ENCODE results near the gene PRKCA. TPM values are rescaled to one million over a fixed set of nuclear protein-coding genes. Genes with fewer than 3 reads are reported as not detected.

Gene PRKCA
- total and polyA plus RNA-seq, 12 donors: 1.6 to 27.6 (median 10.5) TPM

DNA sequence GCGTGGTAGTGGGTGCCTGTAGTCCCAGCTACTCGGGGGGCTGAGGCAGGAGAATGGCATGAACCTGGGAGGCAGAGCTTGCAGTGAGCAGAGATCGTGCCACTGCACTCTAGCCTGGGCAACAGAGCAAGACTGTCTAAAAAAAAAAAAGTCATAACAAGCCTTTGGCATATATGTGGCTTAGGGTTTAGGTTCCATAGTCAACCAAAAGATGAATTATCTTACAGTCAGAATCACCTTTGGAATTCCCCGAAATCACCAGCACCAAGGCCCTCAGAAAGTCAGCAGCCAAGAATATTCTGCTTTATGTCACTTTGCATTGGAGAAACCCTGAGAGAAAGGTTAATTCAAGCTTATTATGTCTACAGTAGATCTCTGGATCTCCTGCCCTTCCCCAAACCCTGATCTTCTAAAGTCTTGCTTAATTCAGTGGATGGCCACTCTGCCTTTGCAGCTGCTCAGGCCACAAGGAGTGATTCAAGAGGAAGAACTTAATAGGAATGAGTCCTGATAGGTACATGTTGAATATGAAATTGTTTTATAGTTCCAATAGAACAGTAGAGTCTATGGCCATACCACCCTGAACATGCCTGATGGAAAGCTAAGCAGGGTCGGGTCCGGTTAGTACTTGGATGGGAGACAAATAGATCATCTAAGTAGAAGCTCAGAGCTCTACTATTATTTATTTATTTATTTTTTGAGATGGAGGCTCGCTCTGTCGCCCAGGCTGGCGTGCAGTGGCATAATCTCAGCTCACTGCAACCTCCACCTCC lies 336.5 kb downstream of the PRKCA start:
- H3K9me3 ChIP-seq: no peaks in the 10 kb centered on the region
- peaks cover 0 to 19% (median 0%) of the 10 kb centered on the region in 9 donors for H3K36me3 ChIP-seq
- H3K4me3 ChIP-seq: no peak overlapping the region
- H3K27ac ChIP-seq: no peak overlapping the region
- TF ChIP-seq CTCF (IDR thresholded peaks at IDR 0.05): no peak
- ATAC-seq (no peak), DNase-seq (no peak)
- H3K4me1 ChIP-seq: no peaks in the 10 kb centered on the region
- 95 to 96% methylated on average over 9 of the region's 9 CpGs for WGBS, 2 donors
- no peaks in the 10 kb centered on the region for H3K27me3 ChIP-seq
- intact Hi-C loops (cut with DNase I): loop anchor here in 2 of 10 donors (2.0 to 10.0 kb wide), 2 partner anchors 20 to 64 kb away; no protein-coding TSS in a partner anchor

DNA sequence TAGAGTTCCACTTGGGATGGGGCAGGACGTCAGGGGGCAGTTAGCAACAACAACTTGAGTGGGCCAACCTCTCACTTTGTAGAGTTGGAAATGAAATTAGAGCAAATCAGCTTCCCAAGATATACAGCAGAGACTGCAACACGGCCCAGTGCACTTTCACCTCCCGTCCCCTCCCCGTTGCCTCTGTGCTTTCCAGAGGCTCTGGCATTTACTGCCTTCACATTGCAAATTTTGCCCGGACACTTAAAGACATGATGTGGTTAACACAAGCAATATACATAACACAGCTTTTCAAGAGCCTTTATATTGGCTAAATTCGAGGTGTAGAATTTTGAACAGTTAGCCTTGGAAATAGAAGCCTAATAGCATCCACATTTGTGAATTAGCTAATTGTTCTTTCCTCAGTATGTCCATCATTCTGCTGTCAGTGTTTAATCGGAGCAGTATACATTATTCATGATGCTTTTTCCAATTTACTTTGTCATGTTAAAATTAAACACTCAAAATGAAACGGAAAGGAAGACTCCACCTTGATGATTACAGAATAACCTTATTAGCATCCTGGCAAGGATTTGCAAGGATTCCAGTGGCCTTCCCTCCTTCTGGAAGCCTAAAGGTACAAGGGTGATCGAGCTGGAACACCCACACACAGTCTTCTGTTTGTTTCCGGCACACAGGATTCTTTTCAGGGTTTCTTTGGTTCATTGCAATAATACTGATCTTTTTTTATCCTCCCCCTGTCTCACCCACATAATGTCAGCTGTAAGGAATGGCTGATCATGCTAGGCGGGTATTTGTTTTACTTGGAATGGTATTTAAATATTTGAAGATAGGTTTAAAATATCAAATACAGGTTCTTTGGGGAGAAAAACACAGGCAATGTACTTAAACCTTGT lies 341.6 kb downstream of the PRKCA start:
- no peak for TF ChIP-seq CTCF (IDR thresholded peaks at IDR 0.05)
- intact Hi-C loops (cut with DNase I): no loop called here
- no peaks in the 10 kb centered on the region for H3K27me3 ChIP-seq
- ATAC-seq: no peak
- no peaks in the 10 kb centered on the region for H3K4me1 ChIP-seq
- H3K36me3 ChIP-seq: peaks cover 0 to 33% (median 0%) of the 10 kb centered on the region in 9 donors
- no peak for DNase-seq
- H3K9me3 ChIP-seq: no peaks in the 10 kb centered on the region
- no peak overlapping the region for H3K4me3 ChIP-seq
- 72 to 83% methylated on average over 11 of the region's 11 CpGs for WGBS, 2 donors
- H3K27ac ChIP-seq: no peak overlapping the region

DNA sequence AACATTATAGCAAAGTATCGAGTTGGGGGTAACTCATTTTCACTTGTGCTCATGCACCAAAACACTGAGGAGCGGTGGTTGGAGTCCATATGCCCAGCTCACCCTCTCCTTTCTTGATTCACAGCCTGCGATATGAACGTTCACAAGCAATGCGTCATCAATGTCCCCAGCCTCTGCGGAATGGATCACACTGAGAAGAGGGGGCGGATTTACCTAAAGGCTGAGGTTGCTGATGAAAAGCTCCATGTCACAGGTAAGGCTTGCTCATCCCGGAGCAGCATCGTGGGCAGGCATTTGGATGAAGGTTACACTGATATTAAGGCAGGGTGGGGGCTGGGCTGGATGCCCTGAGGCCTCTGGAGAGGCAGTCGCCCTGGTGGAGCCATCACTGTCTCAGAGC lies 342.8 kb downstream of the PRKCA start:
- H3K4me3 ChIP-seq: no peak overlapping the region
- ATAC-seq (no peak), DNase-seq (no peak)
- WGBS, 2 donors: 94 to 95% methylated on average over 10 of the region's 10 CpGs
- H3K27me3 ChIP-seq: no peaks in the 10 kb centered on the region
- peaks cover 0 to 33% (median 0%) of the 10 kb centered on the region in 9 donors for H3K36me3 ChIP-seq
- intact Hi-C loops (cut with DNase I): no loop called here
- TF ChIP-seq CTCF (IDR thresholded peaks at IDR 0.05): no peak
- H3K9me3 ChIP-seq: no peaks in the 10 kb centered on the region
- no peaks in the 10 kb centered on the region for H3K4me1 ChIP-seq
- H3K27ac ChIP-seq: no peak overlapping the region

- H3K4me1 ChIP-seq: no peaks in the 10 kb centered on the region
- intact Hi-C loops (cut with DNase I): no loop called here
- WGBS, 2 donors: 90 to 93% methylated on average over 7 of the region's 7 CpGs
- H3K4me3 ChIP-seq: no peak overlapping the region
- H3K27me3 ChIP-seq: no peaks in the 10 kb centered on the region
- TF ChIP-seq CTCF (IDR thresholded peaks at IDR 0.05): no peak
- H3K27ac ChIP-seq: no peak overlapping the region
- ATAC-seq: no peak
- DNase-seq: no peak
- peaks cover 0 to 23% (median 0%) of the 10 kb centered on the region in 9 donors for H3K36me3 ChIP-seq
- no peaks in the 10 kb centered on the region for H3K9me3 ChIP-seq
Observed at GRCh38 chr17:66647391-66647983, 345.1 kb downstream of the PRKCA start.

Measured in heart right ventricle (tissue), 16 donors.